ENCODE results near the gene PCSK7. TPM values are rescaled to one million over a fixed set of nuclear protein-coding genes. Genes with fewer than 3 reads are reported as not detected.

PCSK7 gene
- total RNA-seq, 1 experiment from 2014 or later, result 50.7 TPM

GRCh38 chr11:117249571-117249970 is 17.7 kb upstream of the PCSK7 start:
- Histone ChIP-seq H3K14ac (ENCODE audit: insufficient read depth, low read length) (no peak overlapping the region), H3K18ac (ENCODE audit: insufficient read length, low read depth, low read length) (no peak overlapping the region), H3K4ac (ENCODE audit: low read depth, low read length) (no peak overlapping the region), H4K20me1 (ENCODE audit: control insufficient read depth, insufficient read depth, insufficient read length) (no peaks in the 10 kb centered on the region), H4K91ac (ENCODE audit: insufficient read length, low read depth, low read length) (no peak overlapping the region), H3K79me2 (ENCODE audit: insufficient read depth, low read length) (no peaks in the 10 kb centered on the region), H2BK20ac (ENCODE audit: low read depth, low read length, poor library complexity, severe bottlenecking) (no peak overlapping the region), H3K9me3 (ENCODE audit: control insufficient read depth, low read depth, low read length) (no peaks in the 10 kb centered on the region), H3K4me2 (ENCODE audit: insufficient read depth, insufficient read length, low read length) (no peak overlapping the region), H3K23ac (ENCODE audit: insufficient read length, low read depth, low read length) (no peak overlapping the region), H3K27me3 (ENCODE audit: insufficient read depth, low read length) (no peaks in the 10 kb centered on the region), H2BK12ac (ENCODE audit: insufficient read length, low read depth, low read length) (no peak overlapping the region), H3K27ac (ENCODE audit: insufficient read length, low read depth, low read length) (no peak overlapping the region), H3K56ac (ENCODE audit: insufficient read length, low read depth, low read length) (no peak overlapping the region), H3T11ph (ENCODE audit: low read length) (no peak overlapping the region), H4K5ac (ENCODE audit: insufficient read length, low read depth, low read length) (no peak overlapping the region), H2BK120ac (ENCODE audit: low read depth, low read length, poor library complexity, severe bottlenecking) (no peak overlapping the region), H2AK5ac (ENCODE audit: insufficient read length, low read length) (no peak overlapping the region), H3K9ac (ENCODE audit: extremely low read depth, insufficient read length, low read length) (no peak overlapping the region), H3K4me1 (ENCODE audit: insufficient read depth, low read length) (no peaks in the 10 kb centered on the region), H3K23me2 (ENCODE audit: insufficient read length, low read depth, low read length, poor library complexity, severe bottlenecking) (no peaks in the 10 kb centered on the region), H2BK15ac (ENCODE audit: low read depth, low read length) (no peak overlapping the region), H2AFZ (ENCODE audit: low read length) (no peak overlapping the region), H3K79me1 (ENCODE audit: insufficient read depth, low read depth, low read length, poor library complexity, severe bottlenecking) (no peaks in the 10 kb centered on the region), H4K8ac (replicated peaks; ENCODE audit: insufficient read length, low read depth, low read length) (no peak overlapping the region), H2BK5ac (ENCODE audit: insufficient read length, low read length) (no peak overlapping the region)
- no peak for DNase-seq
- H3K27ac Mint-ChIP-seq, result no peak overlapping the region
- no CpG with 5 or more reads among the region's 4 CpGs for WGBS (ENCODE audit: extremely low coverage, insufficient read length, low lambda C conversion rate)
- no peak for TF ChIP-seq CTCF (conservative IDR thresholded peaks at IDR 0.05)
- H3K27me3 Mint-ChIP-seq (ENCODE audit: low read depth), result no peaks in the 10 kb centered on the region
- H3K9me3 Mint-ChIP-seq, result no peaks in the 10 kb centered on the region; a peak in 1 of 5 replicates
- no peak overlapping the region for H3K4me3 Mint-ChIP-seq
- H3K4me1 Mint-ChIP-seq, result peaks cover 0 to 2% of the 10 kb centered on the region in 2 experiments; a peak in 2 of 4 replicates
- H3K36me3 Mint-ChIP-seq (ENCODE audit: insufficient read depth in 1 of 3, low read depth in 3 of 3), result peaks cover 31 to 63% (median 60%) of the 10 kb centered on the region in 3 experiments
